ENCODE data around the gene COX14.
A peak's percentile ranks its signal among the peaks of the same experiment; 100 is the strongest.

Gene COX14

GRCh38 chr12:50107416-50108268, 4.4 kb upstream of the COX14 start:
- Histone ChIP-seq H3K9me3 (ENCODE audit: control insufficient read depth, low read length) (no peaks in the 10 kb centered on the region), H3K27ac (ENCODE audit: insufficient read depth, low read depth, low read length, poor library complexity, severe bottlenecking) (no peak overlapping the region), H3K27me3 (ENCODE audit: control insufficient read depth, insufficient read depth, low read length, poor library complexity, severe bottlenecking) (no peaks in the 10 kb centered on the region), H3K4me1 (ENCODE audit: control insufficient read depth, insufficient read depth, low read length) (peaks cover 27% of the 10 kb centered on the region), H3K4me3 (ENCODE audit: insufficient read depth, low read depth, low read length) (no peak overlapping the region), H3K36me3 (ENCODE audit: control insufficient read depth, insufficient read depth, low read length) (no peaks in the 10 kb centered on the region)
- WGBS, 2 experiments = 94 to 95% methylated on average over 17 of the region's 17 CpGs

- Histone ChIP-seq H3K9me3 (ENCODE audit: control insufficient read depth, low read length) (no peaks in the 10 kb centered on the region), H3K27me3 (ENCODE audit: control insufficient read depth, insufficient read depth, low read length, poor library complexity, severe bottlenecking) (no peaks in the 10 kb centered on the region), H3K36me3 (ENCODE audit: control insufficient read depth, insufficient read depth, low read length) (no peaks in the 10 kb centered on the region), H3K27ac (ENCODE audit: insufficient read depth, low read depth, low read length, poor library complexity, severe bottlenecking) (no peak overlapping the region), H3K4me3 (ENCODE audit: insufficient read depth, low read depth, low read length) (no peak overlapping the region), H3K4me1 (ENCODE audit: control insufficient read depth, insufficient read depth, low read length) (peaks cover 25% of the 10 kb centered on the region)
- WGBS, 2 experiments = 95 to 97% methylated on average over 3 of the region's 3 CpGs
Observed at GRCh38 chr12:50109319-50109718, 2.7 kb upstream of the COX14 start.

GRCh38 chr12:50110127-50110761, 1.8 kb upstream of the COX14 start:
- Histone ChIP-seq H3K9me3 (ENCODE audit: control insufficient read depth, low read length) (no peaks in the 10 kb centered on the region), H3K4me3 (ENCODE audit: insufficient read depth, low read depth, low read length) (no peak overlapping the region), H3K27me3 (ENCODE audit: control insufficient read depth, insufficient read depth, low read length, poor library complexity, severe bottlenecking) (no peaks in the 10 kb centered on the region), H3K36me3 (ENCODE audit: control insufficient read depth, insufficient read depth, low read length) (no peaks in the 10 kb centered on the region), H3K27ac (ENCODE audit: insufficient read depth, low read depth, low read length, poor library complexity, severe bottlenecking) (no peak overlapping the region), H3K4me1 (ENCODE audit: control insufficient read depth, insufficient read depth, low read length) (peaks cover 25% of the 10 kb centered on the region)
- 63 to 67% methylated on average over 8 of the region's 8 CpGs for WGBS, 2 experiments

DNA sequence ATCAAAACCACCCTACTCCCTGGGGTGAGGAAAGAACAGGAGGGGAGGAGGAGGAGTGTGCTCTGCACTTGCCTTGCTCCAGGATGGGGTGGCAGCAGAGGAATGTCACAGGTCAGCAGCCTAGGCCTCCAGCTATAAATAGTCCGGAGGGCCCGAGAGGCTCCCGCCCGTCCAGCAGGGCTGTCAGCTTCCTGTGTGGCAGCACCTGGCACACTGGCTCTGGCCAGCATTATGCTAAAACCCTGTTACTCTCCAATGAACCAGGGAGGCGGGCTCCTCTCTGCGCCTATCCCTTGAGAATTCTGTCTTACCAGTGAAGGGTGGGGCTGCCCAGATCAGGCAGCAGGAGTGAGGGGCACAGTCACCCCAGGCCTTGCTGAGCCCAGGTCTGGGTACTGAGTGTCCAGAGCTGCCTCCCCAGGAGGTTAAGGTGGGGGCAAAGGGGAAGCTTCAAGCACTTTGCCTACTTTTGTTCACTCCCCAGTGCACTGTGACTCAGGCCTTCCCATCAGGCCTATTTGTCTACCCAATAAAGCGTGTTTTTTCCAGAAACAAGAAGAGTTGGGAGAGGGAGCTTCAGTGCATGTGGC, 1.2 kb upstream of the COX14 start:
- H3K9me3 ChIP-seq (ENCODE audit: control insufficient read depth, low read length) = no peaks in the 10 kb centered on the region
- no peak overlapping the region for H3K4me3 ChIP-seq (ENCODE audit: insufficient read depth, low read depth, low read length)
- H3K27ac ChIP-seq (ENCODE audit: insufficient read depth, low read depth, low read length, poor library complexity, severe bottlenecking) = no peak overlapping the region
- H3K27me3 ChIP-seq (ENCODE audit: control insufficient read depth, insufficient read depth, low read length, poor library complexity, severe bottlenecking) = no peaks in the 10 kb centered on the region
- WGBS, 2 experiments = 71 to 72% methylated on average over 7 of the region's 7 CpGs
- peaks cover 25% of the 10 kb centered on the region for H3K4me1 ChIP-seq (ENCODE audit: control insufficient read depth, insufficient read depth, low read length)
- H3K36me3 ChIP-seq (ENCODE audit: control insufficient read depth, insufficient read depth, low read length) = no peaks in the 10 kb centered on the region

GRCh38 chr12:50111395-50111692, 692 bp upstream of the COX14 start:
- 11% methylated on average over 19 of the region's 19 CpGs for WGBS, 2 experiments
- Histone ChIP-seq H3K4me3 (ENCODE audit: insufficient read depth, low read depth, low read length) (peak overlapping the region; percentile 11), H3K27ac (ENCODE audit: insufficient read depth, low read depth, low read length, poor library complexity, severe bottlenecking) (no peak overlapping the region), H3K36me3 (ENCODE audit: control insufficient read depth, insufficient read depth, low read length) (no peaks in the 10 kb centered on the region), H3K27me3 (ENCODE audit: control insufficient read depth, insufficient read depth, low read length, poor library complexity, severe bottlenecking) (no peaks in the 10 kb centered on the region), H3K4me1 (ENCODE audit: control insufficient read depth, insufficient read depth, low read length) (peaks cover 25% of the 10 kb centered on the region), H3K9me3 (ENCODE audit: control insufficient read depth, low read length) (no peaks in the 10 kb centered on the region)

DNA sequence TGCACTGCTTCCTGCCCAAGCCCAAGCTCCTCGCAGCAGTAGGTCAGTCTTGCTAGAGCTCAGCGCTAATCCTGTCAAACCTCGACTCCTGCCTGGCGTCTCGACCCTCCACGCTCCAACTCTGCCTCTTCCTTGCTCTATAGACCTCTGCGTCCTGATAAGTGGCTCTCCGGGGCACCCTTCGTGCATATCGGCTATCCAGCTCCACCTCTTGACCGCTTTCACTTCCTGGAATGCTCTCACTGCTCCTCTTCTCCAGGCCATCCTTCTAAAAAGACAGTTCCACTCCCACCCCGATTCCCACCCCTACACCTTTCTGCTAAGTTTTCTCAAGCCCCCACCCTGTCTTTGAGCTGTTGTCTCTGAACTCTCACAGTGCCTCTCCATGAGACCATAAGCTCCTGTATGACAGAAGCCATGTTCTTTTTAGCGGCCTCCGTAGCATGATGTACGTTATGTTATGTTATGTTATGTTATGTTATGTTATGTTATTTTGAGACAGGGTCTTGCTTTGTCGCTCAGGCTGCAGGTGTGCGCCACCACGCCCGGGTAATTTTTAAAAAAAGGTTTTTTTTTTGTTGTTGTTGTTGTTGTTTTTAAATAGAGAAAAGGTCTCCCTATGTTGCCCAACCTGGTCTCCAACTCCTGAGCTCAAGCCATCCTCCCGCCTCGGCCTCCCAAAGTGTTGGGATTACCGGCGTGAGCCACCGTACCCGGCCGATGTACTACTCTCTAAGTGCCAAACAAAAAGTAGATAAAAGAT, 601 bp downstream of the COX14 start:
- Histone ChIP-seq H3K4me1 (ENCODE audit: control insufficient read depth, insufficient read depth, low read length) (peaks cover 25% of the 10 kb centered on the region), H3K4me3 (ENCODE audit: insufficient read depth, low read depth, low read length) (peak overlapping the region; percentile 78), H3K27me3 (ENCODE audit: control insufficient read depth, insufficient read depth, low read length, poor library complexity, severe bottlenecking) (no peaks in the 10 kb centered on the region), H3K9me3 (ENCODE audit: control insufficient read depth, low read length) (no peaks in the 10 kb centered on the region), H3K36me3 (ENCODE audit: control insufficient read depth, insufficient read depth, low read length) (no peaks in the 10 kb centered on the region), H3K27ac (ENCODE audit: insufficient read depth, low read depth, low read length, poor library complexity, severe bottlenecking) (peak overlapping the region; percentile 87)
- whole genome bisulfite sequencing, 2 experiments = 33 to 36% methylated on average over 26 of the region's 26 CpGs

- no peak overlapping the region for H3K27ac ChIP-seq (ENCODE audit: insufficient read depth, low read depth, low read length, poor library complexity, severe bottlenecking)
- no peaks in the 10 kb centered on the region for H3K9me3 ChIP-seq (ENCODE audit: control insufficient read depth, low read length)
- H3K4me3 ChIP-seq (ENCODE audit: insufficient read depth, low read depth, low read length) = no peak overlapping the region
- no peaks in the 10 kb centered on the region for H3K36me3 ChIP-seq (ENCODE audit: control insufficient read depth, insufficient read depth, low read length)
- no peaks in the 10 kb centered on the region for H3K27me3 ChIP-seq (ENCODE audit: control insufficient read depth, insufficient read depth, low read length, poor library complexity, severe bottlenecking)
- peaks cover 3% of the 10 kb centered on the region for H3K4me1 ChIP-seq (ENCODE audit: control insufficient read depth, insufficient read depth, low read length)
- WGBS, 2 experiments = 91 to 95% methylated on average over 6 of the region's 6 CpGs
Observed at GRCh38 chr12:50117057-50117622, 5.1 kb downstream of the COX14 start.

GRCh38 chr12:50119387-50119786, 7.4 kb downstream of the COX14 start:
- Histone ChIP-seq H3K9me3 (ENCODE audit: control insufficient read depth, low read length) (no peaks in the 10 kb centered on the region), H3K36me3 (ENCODE audit: control insufficient read depth, insufficient read depth, low read length) (no peaks in the 10 kb centered on the region), H3K4me3 (ENCODE audit: insufficient read depth, low read depth, low read length) (no peak overlapping the region), H3K4me1 (ENCODE audit: control insufficient read depth, insufficient read depth, low read length) (no peaks in the 10 kb centered on the region), H3K27me3 (ENCODE audit: control insufficient read depth, insufficient read depth, low read length, poor library complexity, severe bottlenecking) (no peaks in the 10 kb centered on the region), H3K27ac (ENCODE audit: insufficient read depth, low read depth, low read length, poor library complexity, severe bottlenecking) (no peak overlapping the region)
- WGBS, 2 experiments = 96 to 97% methylated on average over 2 of the region's 2 CpGs

- no peaks in the 10 kb centered on the region for H3K4me1 ChIP-seq (ENCODE audit: control insufficient read depth, insufficient read depth, low read length)
- no peaks in the 10 kb centered on the region for H3K27me3 ChIP-seq (ENCODE audit: control insufficient read depth, insufficient read depth, low read length, poor library complexity, severe bottlenecking)
- no peak overlapping the region for H3K4me3 ChIP-seq (ENCODE audit: insufficient read depth, low read depth, low read length)
- H3K27ac ChIP-seq (ENCODE audit: insufficient read depth, low read depth, low read length, poor library complexity, severe bottlenecking) = no peak overlapping the region
- H3K9me3 ChIP-seq (ENCODE audit: control insufficient read depth, low read length) = no peaks in the 10 kb centered on the region
- H3K36me3 ChIP-seq (ENCODE audit: control insufficient read depth, insufficient read depth, low read length) = no peaks in the 10 kb centered on the region
- 91 to 98% methylated on average over 3 of the region's 3 CpGs for WGBS, 2 experiments
Observed at GRCh38 chr12:50120521-50120920, 8.5 kb downstream of the COX14 start.

Data from ectodermal cell (in vitro differentiated cells).